22Rv1 (cell line): ENCODE data around the gene VCAN.

ENCODE experiments used
- CTCF ChIP-seq: fragments of 450-650 bp; IDR thresholded peaks from 2 replicates; pipeline ENCODE4 v1.5.1; 2017; ENCODE audit warnings: mild to moderate bottlenecking
- ZFX ChIP-seq: fragments of 450-650 bp; IDR thresholded peaks from 2 replicates; pipeline ENCODE4 v1.6.1; 2017; ENCODE audit warnings: antibody characterized with exemption, borderline replicate concordance

- TF ChIP-seq CTCF (no peak), ZFX (no peak)
Measured at GRCh38 chr5:83436276-83436675, 35.3 kb upstream of the VCAN start.
